Measurements from ENCODE around the gene CDK5RAP3.
A peak's percentile ranks its signal among the peaks of the same experiment; 100 is the strongest.

The CDK5RAP3 gene

DNA sequence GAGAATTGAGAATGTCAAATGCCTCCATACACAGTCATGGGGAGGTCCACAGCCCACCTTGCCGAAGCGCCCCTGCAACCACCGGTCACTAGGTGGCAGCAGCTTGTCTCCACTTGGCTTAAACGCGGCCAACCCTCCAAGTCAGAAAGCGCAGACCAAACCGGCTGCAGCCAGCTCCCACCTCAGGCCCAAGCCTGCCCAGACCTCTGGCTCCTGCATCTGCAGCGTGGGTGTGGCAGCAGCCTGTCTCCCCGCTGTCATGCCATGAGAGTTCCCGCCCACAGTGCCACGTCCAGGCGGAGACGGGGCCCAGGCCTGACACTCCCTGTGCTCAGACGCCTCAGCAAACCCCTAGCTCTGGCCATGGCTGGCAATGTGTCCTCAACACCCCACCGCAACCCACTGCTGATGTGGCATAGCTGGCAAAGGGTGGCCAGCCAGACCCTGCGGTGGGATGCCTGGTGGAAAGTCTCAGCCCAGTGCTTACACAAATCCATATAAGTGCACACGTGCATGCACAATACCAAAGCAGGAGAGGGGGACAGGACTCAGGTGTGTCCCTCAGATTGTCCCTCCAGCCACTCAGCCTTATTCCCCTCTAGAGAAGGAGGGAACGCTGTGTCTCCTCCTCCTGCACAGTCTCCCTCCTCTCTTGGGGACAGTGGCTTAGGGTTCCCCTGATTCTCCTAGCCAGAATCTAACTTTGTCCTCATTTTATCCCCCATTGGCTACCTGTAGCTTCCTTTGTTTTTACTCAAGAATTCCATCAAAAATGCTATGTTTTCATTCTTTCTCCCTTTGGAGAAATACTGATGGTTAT is 55.8 kb downstream of the CDK5RAP3 start:
- Histone ChIP-seq H3K9me3 (ENCODE audit: control insufficient read depth, low read length) (no peaks in the 10 kb centered on the region), H3K79me2 (no peaks in the 10 kb centered on the region), H3K9ac (no peak overlapping the region), H3K4me1 (peaks cover 28% of the 10 kb centered on the region), H2AFZ (peak overlapping the region; percentile 61), H3K36me3 (ENCODE audit: control insufficient read depth, insufficient read depth, low read length) (no peaks in the 10 kb centered on the region), H3K27me3 (ENCODE audit: control insufficient read depth, insufficient read depth, low read length) (no peaks in the 10 kb centered on the region), H3K4me3 (ENCODE audit: low read depth, low read length) (no peak overlapping the region), H3K4me2 (ENCODE audit: low read length) (no peak overlapping the region), H3K27ac (no peak overlapping the region)
- TF ChIP-seq CTCF (IDR thresholded peaks at IDR 0.05) = peak; percentile 89

GRCh38 chr17:48027322-48027981 is 56.5 kb downstream of the CDK5RAP3 start:
- no peak for TF ChIP-seq CTCF (IDR thresholded peaks at IDR 0.05)
- Histone ChIP-seq H3K4me1 (peaks cover 28% of the 10 kb centered on the region), H3K4me3 (ENCODE audit: low read depth, low read length) (no peak overlapping the region), H3K79me2 (no peaks in the 10 kb centered on the region), H3K36me3 (ENCODE audit: control insufficient read depth, insufficient read depth, low read length) (no peaks in the 10 kb centered on the region), H3K9ac (no peak overlapping the region), H2AFZ (no peak overlapping the region), H3K4me2 (ENCODE audit: low read length) (no peak overlapping the region), H3K9me3 (ENCODE audit: control insufficient read depth, low read length) (no peaks in the 10 kb centered on the region), H3K27me3 (ENCODE audit: control insufficient read depth, insufficient read depth, low read length) (no peaks in the 10 kb centered on the region), H3K27ac (no peak overlapping the region)

- H3K27me3 ChIP-seq (ENCODE audit: control insufficient read depth, insufficient read depth, low read length) = no peaks in the 10 kb centered on the region
These were observed 57.8 kb downstream of the CDK5RAP3 start for GRCh38 chr17:48028736-48029135.

GRCh38 chr17:48030531-48030930 is 59.6 kb downstream of the CDK5RAP3 start:
- Histone ChIP-seq H3K36me3 (ENCODE audit: control insufficient read depth, insufficient read depth, low read length) (no peaks in the 10 kb centered on the region), H3K27ac (peak overlapping the region; percentile 36), H3K4me1 (peaks cover 12% of the 10 kb centered on the region), H3K9ac (no peak overlapping the region), H3K79me2 (no peaks in the 10 kb centered on the region), H3K4me3 (ENCODE audit: low read depth, low read length) (no peak overlapping the region), H3K9me3 (ENCODE audit: control insufficient read depth, low read length) (no peaks in the 10 kb centered on the region), H2AFZ (no peak overlapping the region), H3K4me2 (ENCODE audit: low read length) (no peak overlapping the region), H3K27me3 (ENCODE audit: control insufficient read depth, insufficient read depth, low read length) (no peaks in the 10 kb centered on the region)
- no peak for TF ChIP-seq CTCF (IDR thresholded peaks at IDR 0.05)

More at GRCh38 chr17:48028736-48029135, 57.8 kb downstream of the CDK5RAP3 start:
- H3K9ac ChIP-seq = no peak overlapping the region
- no peak overlapping the region for H2AFZ ChIP-seq
- H3K36me3 ChIP-seq (ENCODE audit: control insufficient read depth, insufficient read depth, low read length) = no peaks in the 10 kb centered on the region
- no peaks in the 10 kb centered on the region for H3K79me2 ChIP-seq
- no peak for TF ChIP-seq CTCF (IDR thresholded peaks at IDR 0.05)
- H3K9me3 ChIP-seq (ENCODE audit: control insufficient read depth, low read length) = no peaks in the 10 kb centered on the region
- H3K4me1 ChIP-seq = peaks cover 23% of the 10 kb centered on the region
- H3K27ac ChIP-seq = no peak overlapping the region
- H3K4me3 ChIP-seq (ENCODE audit: low read depth, low read length) = no peak overlapping the region
- H3K4me2 ChIP-seq (ENCODE audit: low read length) = no peak overlapping the region
